NCI-H748 treated with DMSO at 0.1 percent for 48 hours (cell line): Measurements from ENCODE around the gene ADAMTSL5.
"Not testable (repeated sequence)": the region's sequence is repeated elsewhere in the genome, so short reads cannot be mapped to it uniquely, and the experiment has no call there.

Experiments used
- DNase-seq: peaks from one replicate; lab custom pipeline; 2025; lab: John Stamatoyannopoulos, UW

Gene ADAMTSL5, protein sequence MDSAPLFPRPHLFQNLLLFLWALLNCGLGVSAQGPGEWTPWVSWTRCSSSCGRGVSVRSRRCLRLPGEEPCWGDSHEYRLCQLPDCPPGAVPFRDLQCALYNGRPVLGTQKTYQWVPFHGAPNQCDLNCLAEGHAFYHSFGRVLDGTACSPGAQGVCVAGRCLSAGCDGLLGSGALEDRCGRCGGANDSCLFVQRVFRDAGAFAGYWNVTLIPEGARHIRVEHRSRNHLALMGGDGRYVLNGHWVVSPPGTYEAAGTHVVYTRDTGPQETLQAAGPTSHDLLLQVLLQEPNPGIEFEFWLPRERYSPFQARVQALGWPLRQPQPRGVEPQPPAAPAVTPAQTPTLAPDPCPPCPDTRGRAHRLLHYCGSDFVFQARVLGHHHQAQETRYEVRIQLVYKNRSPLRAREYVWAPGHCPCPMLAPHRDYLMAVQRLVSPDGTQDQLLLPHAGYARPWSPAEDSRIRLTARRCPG

DNA sequence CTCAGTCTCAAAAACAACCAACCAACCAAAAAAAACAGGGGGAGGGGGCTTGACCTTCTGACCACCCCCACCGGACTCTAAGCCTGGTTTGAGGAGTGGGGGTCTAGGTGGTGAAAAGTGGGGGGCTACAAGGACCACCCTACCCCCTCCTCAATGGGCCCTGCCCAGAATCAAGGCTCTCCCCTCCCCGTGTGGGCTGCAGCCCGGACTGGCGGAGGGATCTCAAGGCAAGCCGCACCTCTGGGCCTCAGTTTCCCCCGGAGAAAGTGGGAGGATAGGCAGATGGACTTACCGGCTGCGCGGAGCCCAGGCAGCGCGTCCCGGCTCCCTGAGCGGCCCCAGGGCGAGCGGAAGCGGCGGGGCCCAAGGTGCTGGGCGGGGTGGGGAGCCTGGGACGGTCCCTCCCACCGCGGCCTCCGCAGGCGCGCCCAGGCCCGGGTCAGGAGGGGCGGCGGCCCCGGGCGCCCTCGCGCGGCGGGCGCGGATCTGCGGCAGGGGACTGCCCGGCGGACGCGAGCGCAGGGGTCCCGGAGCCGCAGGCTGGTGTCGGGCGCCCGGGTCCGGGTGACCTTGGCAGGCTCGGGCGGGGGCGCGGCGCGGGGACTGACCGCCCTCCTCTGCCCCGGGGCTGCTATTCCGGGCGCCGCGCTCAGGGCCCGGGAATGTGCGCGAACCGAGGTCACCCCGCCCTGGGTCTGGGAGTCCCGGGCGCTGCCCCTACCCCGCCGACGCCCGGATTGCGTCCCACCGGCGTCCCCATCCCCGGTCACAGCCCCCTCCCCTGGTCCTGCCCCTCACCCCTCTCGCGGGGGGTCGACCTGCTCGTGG, at the start of gene ADAMTSL5:
Gene ADAMTSL5, minus strand, starts transcription at position 349 of the 828 bp plus-strand sequence. CDS start 2,076 bp downstream, outside the sequence.
- DNase-seq: no peak

DNA sequence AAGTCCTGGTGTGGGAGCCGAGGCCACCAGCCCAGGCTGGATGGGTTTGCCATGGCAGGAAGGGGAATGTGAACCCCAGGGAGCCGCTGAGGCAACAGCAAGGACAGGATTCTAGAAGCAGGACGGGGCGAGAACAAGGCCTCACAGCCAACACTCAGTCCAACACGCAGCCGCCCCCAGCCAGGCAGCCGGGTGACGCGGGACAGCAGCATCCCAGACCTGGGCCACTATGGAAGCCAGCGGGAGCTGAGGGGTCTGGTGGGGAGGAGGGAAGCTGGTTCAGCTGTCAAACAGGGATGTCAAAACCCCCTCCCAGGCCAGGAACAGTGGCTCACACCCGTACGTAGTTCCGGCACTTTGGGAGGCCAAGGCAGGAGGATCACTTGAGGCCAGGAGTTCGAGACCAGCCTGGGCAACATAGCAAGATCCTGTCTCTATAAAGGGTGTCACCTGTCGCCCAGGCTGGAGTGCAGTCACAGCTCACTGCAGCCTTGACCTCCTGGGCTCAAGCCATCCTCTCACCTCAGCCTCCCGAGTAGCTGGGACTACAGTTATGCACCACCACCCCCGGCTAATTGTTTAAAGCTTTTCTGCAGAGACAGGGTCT, 48.5 kb upstream of the ADAMTSL5 start:
- DNase-seq: no peak

DNA sequence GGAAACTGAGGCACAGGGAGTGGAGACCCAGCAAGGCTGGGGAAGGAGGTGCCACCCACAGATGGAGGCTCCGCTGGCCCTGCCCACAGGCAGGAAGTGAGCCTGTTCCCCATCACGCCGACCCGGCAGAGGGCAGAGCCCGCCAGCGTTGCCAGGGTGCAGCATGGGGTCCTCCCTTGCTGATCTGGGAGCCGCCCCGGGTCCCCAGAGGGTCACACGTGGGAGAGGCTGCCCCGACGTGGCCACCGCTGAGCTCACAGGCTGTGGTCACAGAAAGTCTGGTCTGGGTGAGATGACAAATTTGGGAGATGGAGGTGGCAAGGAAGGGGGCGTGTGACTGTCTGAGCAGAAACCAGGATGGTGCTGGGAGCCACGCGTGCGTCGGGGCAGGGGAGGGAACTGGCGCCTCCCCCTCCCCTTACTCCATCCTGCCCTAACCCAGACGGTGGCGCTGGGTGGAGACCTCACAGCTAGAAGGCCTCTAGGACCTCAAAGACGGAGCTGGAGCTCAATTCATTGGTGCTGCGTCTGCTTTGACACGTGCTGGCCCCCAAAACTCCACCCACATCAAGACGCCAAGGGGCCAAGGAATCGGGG, 47.6 kb upstream of the ADAMTSL5 start:
- DNase-seq: no peak

DNA sequence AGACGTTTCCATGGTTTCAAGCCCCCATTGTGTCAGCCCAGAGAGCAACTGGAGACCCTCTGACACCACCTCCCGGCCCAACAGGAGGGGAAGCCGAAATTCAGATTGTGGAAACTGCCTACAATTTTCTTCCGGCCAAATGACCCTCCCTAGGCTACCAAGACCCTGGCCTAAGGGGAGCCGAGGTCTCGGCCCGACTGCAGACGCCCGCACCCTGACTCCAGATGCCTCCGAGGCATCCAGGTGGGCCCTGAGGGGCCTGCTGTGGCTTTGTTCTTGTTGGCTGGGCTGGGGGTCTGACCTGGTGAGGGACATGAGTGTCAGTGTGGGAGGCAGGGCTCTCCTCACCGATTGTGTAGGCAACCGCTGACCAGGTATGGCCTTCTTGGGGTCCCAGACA, 45.7 kb upstream of the ADAMTSL5 start:
- no peak for DNase-seq

DNA sequence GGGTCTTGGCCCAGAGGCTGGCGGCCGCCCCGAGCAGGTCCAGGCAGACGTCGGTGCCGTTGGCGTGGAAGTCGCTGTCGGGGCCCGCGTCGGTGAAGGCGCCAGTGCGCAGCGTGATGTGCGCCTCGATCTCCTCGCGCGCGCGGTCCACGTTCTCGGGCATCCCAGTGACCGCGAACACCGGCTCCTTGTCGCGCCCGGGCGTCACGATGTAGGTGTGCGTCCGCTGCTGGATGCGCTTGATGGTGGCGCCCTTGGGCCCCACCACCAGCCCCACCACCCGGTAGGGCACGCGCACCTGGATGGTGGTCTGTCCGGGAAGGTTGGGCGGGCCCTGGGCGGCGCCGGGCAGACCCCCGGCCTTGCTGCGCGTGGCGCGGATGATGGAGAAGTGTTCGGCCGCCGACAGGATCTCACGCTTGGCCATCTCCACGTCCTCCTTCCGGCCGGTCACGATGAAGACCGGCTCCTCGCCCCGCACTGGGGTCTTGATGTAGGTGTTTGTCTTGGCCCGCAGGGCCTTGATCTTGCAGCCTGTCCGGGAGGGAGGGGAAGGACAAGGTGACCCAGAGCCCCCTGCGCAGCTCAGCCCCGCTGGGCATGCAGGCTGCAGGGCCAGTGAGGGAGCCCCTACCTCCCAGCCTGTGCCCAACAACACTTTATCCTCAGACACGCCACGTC, 43.7 kb upstream of the ADAMTSL5 start:
- DNase-seq: no peak

DNA sequence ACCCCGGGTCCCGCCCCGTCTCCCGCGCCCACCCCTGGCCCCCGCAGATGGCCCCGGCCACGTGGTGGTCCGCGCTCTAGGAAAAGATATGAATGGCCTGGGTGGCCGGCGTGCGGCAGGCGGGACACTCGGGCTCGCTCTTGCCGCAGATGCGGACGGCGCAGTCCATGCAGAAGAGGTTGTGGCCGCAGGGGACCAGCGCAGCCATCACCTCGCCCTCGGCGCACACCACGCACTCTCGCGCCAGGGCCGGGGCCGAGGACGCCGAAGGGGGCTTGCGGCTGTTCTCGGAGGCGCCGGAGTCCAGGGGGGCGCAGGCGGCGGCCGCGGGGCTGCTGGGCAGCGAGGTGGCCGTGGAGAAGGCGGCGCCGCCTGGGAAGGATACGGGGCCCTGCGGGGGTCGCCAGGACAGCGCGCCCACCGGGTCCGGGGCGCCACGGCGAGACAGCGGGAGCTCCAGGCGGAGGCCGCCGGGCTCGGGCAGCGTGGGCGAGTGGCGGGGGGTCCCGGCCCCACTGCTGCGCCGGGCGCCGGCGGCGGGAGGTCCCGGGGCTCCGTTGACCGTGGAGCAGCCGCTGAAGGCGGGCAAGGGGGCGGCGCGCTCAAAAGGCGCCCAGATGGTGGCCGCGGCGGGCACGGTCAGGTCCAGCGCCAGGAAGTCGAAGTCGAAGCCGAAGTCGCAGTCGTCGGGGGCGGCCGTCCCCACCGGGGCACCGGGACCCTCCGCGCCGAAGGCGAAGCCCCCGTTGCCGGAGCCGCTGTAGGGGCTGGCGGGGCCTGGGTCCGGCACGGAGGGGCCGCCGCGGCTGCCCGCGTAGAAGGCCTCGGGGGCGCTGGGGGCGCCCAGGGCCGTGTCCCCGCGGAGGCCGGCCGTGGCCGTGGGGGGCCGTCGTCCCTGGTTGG, 42.9 kb upstream of the ADAMTSL5 start:
- no peak for DNase-seq

DNA sequence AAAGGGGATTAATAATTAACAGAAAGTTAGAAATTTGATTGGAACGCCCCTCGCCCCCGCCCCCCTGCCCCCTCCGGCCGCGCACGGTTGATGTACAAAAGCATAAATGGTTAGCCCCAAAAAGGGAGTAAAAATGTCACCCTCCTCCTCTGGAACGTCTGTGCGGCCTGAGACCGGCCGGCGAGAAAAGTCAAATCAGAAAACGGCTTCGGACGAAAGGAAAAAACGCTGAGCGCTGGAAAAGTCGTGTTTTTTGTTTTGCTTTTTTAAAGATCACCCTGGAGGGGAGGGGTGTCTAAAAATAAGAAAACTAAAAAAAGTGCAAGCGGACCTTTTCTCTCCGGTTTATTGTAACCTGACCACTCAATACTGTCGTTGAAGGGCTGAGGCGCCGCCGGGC, 42.1 kb upstream of the ADAMTSL5 start:
- no peak for DNase-seq

DNA sequence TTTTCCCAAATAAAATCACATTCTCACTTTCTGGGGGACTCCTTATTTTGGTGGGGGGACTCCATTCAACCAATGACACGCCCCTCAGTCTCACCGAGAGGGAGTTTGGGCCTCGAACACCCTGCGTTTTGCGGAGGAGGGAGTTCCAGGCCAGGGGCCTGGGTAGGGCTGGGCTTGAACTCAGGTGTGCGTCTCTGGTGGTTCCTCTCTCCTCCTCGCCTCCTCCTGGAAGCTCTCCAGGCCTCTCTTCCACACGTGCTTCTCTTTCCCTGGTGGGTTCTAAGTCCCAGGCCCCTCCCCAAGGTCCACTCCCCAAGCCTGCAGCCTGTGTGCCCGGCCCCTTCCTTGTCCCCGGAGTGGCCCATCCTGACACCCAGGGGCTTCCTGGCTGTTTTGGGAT, 40.6 kb upstream of the ADAMTSL5 start:
- DNase-seq: no peak

DNA sequence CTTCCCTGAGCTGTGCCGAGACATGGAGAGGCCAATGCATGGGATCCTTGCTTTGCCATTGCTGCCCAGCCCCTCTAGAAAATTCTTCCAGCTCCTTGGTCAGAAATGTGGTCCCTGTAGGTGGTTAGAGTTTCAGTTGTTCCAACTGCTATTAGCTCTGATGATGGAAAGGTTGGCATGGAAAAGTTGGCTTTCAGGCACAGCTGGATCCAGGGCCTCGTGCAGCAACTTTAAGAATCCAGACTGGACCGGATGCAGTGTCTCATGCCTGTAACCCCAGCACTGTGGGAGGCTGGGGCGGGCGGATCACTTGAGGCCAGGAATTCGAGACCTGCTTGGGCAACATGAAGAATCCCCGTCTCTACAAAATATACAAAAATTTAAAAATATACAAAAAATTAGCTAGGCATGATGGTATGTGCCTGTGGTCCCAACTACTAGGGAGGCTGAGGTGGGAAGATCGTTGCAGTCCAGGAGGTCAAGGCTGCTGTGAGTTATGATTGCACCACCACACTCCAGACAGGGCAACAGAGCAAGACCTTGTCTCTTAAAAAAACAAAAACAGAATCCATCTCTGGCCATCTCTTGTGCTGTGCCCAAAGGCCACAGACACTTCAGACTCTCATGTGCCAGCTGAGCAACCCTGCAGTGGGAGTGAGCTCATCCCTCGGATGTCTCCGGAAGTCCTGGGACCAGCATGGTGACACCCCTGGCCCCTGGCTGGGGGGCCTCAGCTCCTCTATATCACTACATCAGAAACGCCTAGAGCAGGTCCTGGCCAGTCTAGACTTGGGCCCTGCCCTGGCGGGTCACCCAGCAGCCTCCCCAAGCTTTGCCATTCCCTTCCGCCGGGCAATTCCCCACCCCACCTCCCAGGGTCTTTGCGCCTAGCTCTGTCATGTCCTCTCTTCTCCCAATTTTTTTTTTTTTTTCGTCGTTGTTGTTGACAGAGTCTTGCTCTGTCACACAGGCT, 38.5 kb upstream of the ADAMTSL5 start:
- DNase-seq: no peak

DNA sequence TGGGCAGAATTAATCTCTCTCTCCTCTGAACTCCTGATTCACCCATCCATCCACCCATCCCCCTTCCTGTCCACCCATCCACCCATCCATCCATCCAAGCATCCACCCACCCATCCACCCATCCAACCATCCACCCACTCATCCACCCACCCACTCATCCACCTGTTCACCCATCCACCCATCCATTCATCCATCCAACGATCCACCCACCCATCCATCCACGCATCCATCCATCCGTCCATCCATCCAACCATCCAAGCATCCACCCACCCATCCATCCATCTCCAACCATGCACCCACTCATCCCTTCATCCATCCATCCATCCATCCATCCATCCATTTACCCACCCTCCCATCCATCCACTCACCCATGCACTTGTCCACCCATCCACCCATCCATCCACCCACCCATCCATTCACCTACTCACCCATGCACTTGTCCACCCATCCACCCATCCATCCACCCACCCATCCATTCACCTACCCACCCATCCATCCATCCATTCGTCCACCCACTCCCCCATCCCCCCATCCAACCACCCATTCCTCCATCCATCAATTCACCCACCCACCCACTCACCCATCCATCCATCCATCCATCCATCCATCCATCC, 36.6 kb upstream of the ADAMTSL5 start:
- no peak for DNase-seq

DNA sequence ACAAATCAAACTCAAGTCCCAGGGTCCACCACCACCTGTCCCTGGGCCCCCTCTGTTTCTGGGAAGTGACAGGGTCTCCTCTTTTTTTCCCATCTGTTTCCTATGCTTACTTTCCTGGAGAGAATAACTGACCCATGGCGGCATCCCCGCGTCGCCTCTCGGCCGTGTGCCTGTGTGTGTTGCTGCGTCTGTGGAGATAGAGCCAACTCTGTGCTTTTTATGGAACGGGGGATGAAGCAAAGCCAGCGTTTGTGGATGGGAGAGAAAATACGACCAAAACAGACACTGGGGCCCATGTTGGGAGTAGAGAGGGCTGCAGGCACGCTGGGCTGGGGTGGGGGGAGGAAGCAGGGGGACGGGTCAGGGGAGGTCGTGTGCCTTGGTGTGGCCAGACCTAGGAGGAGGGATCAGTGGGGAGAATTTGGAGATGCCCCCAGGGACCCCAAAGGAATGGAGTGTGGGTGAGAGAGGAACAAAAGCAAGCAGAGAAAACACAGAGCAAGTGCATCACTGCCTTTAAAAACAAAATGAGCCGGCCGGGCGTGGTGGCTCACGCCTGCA, 27.6 kb upstream of the ADAMTSL5 start:
- no peak for DNase-seq

DNA sequence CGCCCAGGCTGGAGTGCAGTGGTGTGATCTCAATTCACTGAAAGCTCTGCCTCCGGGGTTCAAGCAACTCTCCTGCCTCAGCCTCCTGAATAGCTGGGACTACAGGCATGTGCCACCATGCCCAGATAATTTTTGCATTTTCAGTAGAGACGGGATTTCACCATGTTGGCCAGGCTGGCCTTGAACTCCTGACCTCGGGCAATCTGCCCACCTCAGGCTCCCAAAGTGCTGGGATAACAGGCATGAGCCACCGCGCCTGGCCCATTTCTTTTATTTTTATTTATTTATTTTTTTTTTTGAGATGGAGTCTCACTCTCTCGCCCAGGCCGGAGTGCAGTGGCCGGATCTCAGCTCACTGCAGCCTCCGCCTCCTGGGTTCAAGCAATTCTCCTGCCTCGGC, 26.9 kb upstream of the ADAMTSL5 start:
- not testable (repeated sequence) for DNase-seq

DNA sequence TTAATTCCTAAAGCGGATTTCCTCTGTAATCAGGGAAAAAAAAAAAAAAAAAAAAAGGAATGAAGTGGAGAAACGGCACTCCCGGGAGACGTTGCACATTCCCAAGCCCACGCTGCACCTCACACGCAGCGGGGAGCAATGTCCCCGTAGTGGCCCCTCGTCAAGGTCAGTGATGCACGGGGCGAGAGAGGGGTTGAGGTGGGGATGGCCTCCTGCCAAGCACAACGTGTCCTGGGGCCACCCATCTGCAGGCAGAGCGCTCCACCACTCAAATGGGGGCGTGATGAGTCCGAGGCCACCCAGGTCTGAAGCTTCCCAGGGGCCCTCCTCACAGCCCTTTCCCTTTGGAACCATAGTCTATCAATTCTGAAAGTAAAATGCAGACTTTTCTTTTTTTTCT, 26.2 kb upstream of the ADAMTSL5 start:
- no peak for DNase-seq

DNA sequence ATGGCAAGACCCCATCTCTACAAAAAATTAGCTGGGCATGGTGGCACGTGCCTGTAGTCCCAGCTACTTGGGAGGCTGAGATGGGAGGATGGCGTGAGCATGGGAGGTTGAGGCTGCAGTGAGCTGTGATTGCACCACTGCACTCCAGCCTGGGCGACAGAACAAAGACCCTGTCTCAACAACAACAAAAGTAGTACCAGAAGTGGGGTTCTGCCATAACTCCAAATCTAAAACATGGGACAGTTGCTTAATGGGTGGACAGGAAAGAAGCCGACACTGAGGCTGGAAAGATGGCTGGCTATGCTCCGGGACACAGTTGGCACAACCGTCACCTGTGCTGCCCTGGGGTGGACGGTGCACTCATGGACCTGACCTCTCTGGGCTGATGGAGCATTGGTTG, 22.9 kb upstream of the ADAMTSL5 start:
- DNase-seq: not testable (repeated sequence)

DNA sequence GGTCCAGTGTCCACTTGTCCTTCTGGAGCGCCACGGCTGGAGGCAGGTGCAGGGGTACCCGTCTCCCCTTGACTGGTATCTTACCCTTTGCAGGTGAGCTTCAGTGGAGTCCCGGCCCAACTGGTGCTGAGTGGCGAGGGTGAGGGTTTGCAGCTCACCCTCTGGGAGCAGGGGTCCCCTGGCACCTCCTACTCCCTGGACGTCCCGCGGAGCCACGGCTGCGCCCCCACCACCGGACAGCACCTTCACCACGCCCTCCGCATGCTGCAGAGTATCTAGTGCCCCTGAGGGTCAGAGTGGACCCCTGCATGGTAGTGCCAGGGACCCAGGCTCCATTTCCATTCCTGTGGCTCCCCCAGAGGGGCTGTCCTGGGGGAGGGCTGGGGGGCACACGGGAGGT, 22.2 kb upstream of the ADAMTSL5 start:
- no peak for DNase-seq

DNA sequence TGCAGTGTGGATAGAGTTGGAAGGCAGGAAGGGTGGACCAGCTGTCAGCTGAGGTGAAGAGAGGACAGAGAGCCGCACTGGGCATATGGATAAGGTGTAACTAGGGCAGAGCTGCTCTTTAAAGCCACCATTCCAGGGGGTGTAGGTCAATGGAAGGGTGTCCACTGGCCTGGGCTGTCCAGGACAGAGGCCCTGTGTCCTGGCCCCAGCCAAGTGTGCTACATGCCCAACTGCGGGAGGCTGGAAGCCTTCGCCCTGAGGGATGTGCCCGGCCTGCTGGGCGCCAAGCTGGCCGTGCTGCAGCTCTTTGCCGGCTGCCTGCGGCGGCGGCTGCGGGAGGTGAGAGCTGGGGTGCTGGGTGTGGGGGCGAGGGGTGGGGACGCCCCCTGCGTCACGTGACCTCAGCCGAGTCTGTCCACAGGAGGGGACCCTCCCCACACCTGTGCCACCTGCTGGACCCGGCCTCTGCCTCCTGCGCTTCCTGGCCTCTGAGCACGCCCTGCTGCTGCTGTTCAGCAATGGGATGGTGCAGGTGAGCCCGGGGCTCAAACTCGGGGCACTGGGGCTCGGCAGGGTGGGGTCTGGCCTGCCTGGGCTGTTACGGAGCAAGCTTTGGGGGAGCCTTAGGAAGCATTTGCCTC, 20.8 kb upstream of the ADAMTSL5 start:
- DNase-seq: no peak

DNA sequence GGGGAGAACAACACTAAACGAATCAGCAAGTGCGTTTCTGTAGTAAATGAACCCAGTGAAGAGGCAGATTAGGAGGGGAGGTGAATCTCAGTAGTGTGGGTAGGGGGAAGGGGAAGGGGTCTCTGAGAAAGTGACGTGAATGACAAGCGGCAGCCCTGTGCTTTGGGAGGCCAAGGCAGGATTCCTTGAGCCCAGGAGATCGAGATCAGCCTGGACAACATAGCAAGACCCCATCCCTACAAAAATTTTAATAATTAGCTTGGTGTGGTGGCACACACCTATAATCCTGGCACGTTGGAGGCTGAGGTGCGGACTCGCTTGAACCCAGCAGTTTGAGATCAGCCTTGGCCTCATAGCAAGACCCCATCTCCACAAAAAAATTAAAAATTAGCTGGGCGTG, 19.2 kb upstream of the ADAMTSL5 start:
- DNase-seq: no peak

DNA sequence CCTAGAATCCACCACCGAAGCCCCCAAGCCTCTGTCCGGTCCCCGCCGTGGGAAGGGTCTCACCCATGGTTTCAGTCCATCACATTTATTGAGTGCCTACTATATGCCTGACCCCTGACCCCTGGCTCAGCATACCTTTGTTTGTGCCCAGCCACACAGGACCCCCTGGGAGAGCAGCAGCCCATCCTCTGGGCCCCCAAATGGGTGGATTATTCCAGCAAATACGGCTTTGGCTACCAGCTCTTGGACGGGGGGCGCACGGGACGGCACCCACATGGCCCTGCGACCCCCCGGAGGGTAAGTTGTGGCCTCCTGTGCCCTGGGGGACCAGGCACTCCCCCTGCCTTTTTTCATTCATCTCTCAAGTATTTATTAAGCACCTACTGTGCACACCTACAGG, 18.8 kb upstream of the ADAMTSL5 start:
- no peak for DNase-seq
